ENCODE measurements around the gene EFTUD2. TPM values are rescaled to one million over a fixed set of nuclear protein-coding genes. Genes with fewer than 3 reads are reported as not detected.

EFTUD2 gene
- total and polyA plus RNA-seq, 2 of the 13 experiments (the other 11 are each of a cell fraction or from before 2014, with no cell fraction given), result 111 to 137 TPM

DNA sequence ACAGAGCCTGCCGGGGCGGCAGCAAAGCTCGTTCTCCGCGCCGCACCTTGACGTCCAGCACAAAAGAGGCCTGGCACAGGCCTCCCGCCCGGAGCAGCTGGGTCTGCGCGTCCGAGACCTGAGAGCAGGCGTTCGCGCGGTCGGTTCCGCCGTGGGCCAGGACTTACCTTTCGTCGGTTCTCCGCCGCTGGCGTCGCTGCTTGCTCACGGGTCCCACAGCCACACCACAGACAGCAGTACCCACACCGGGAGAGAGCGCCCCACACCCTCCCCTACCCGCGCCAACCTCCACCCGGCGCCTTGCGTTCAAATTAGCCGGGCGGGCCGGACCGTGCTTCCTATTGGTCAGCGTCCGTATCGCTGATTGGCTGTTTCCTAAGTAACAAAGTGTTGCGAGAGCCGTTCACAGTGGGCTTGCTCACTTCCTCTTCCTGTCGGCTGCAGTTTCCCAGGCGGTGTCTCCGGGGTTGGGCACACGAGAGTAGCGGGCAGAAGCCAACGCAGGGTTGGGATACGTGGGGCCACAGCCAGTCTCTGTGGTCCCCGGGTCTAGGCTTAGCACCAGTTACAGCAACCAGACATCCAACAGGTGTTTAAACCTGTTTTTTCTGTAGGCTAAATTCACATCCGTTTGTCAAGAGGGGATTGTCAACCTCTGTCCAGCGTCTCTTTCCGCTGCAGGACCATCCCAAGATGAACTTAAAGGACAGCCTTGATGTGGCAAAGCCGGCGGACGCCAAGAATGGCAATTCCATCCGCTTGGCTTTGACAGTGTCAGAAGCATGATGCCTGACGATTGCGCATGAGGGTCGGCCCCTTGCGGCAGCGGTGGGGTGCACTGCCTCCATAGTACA, 48.4 kb upstream of the EFTUD2 start, which contains the start of gene KIF18B (continued):
- TF ChIP-seq, protein P1, sequence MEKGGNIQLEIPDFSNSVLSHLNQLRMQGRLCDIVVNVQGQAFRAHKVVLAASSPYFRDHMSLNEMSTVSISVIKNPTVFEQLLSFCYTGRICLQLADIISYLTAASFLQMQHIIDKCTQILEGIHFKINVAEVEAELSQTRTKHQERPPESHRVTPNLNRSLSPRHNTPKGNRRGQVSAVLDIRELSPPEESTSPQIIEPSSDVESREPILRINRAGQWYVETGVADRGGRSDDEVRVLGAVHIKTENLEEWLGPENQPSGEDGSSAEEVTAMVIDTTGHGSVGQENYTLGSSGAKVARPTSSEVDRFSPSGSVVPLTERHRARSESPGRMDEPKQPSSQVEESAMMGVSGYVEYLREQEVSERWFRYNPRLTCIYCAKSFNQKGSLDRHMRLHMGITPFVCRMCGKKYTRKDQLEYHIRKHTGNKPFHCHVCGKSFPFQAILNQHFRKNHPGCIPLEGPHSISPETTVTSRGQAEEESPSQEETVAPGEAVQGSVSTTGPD (CRISPR knock-in tag; IDR thresholded peaks at IDR 0.05), result 0 out of 2 replicates have a peak, but pooled peaks have one; percentile 2
- TF ChIP-seq ZNF143 (CRISPR knock-in tag; IDR thresholded peaks at IDR 0.05) (no peak), ATRX (CRISPR knock-in tag; IDR thresholded peaks at IDR 0.05; ENCODE audit: borderline replicate concordance) (no peak), ATF1 (CRISPR knock-in tag; IDR thresholded peaks at IDR 0.05) (no peak; the same call in 1 of the 2 replicates), ZNF7 (CRISPR knock-in tag; IDR thresholded peaks at IDR 0.05) (no peak), TARDBP (CRISPR knock-in tag; IDR thresholded peaks at IDR 0.05) (peak; percentile 78; the same call in 1 of the 2 replicates), ZSCAN22 (CRISPR knock-in tag; IDR thresholded peaks at IDR 0.05) (peak; percentile 67; the same call in 1 of the 2 replicates), REL (CRISPR knock-in tag; conservative IDR thresholded peaks at IDR 0.05) (peak; percentile 16; the same call in 1 of the 2 replicates), CEBPG (CRISPR knock-in tag; IDR thresholded peaks at IDR 0.05) (peak; percentile 84), PAX8 (CRISPR knock-in tag; IDR thresholded peaks at IDR 0.05; ENCODE audit: borderline replicate concordance) (0 out of 2 replicates have a peak, but pooled peaks have one; percentile 61), ZNF543 (CRISPR knock-in tag; IDR thresholded peaks at IDR 0.05) (peak; percentile 30), IRF1 (CRISPR knock-in tag; IDR thresholded peaks at IDR 0.05; ENCODE audit: low read depth) (no peak), PAWR (CRISPR knock-in tag; IDR thresholded peaks at IDR 0.05; ENCODE audit: borderline replicate concordance) (no peak), ASH2L (IDR thresholded peaks at IDR 0.05; ENCODE audit: insufficient read length, low read depth, low read length) (peak; percentile 78)
- TF ChIP-seq, protein P2, sequence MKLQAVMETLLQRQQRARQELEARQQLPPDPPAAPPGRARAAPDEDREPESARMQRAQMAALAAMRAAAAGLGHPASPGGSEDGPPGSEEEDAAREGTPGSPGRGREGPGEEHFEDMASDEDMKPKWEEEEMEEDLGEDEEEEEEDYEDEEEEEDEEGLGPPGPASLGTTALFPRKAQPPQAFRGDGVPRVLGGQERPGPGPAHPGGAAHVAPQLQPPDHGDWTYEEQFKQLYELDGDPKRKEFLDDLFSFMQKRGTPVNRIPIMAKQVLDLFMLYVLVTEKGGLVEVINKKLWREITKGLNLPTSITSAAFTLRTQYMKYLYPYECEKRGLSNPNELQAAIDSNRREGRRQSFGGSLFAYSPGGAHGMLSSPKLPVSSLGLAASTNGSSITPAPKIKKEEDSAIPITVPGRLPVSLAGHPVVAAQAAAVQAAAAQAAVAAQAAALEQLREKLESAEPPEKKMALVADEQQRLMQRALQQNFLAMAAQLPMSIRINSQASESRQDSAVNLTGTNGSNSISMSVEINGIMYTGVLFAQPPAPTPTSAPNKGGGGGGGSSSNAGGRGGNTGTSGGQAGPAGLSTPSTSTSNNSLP (IDR thresholded peaks at IDR 0.05; ENCODE audit: low read depth, low read length), result no peak
